Suppressor macrophage (primary cell): ENCODE measurements around the gene METTL18.
A peak's percentile ranks its signal among the peaks of the same experiment; 100 is the strongest.
"Not testable (repeated sequence)": the region's sequence is repeated elsewhere in the genome, so short reads cannot be mapped to it uniquely, and the experiment has no call there.

Experiments used
- DNase-seq, 4 experiments: peaks; one replicate each; pipeline ENCODE4 v3.0.0-alpha.2; 2020 to 2022
- total RNA-seq, 17 experiments: gene quantifications; one replicate each; lab custom pipeline; 2026; ENCODE audit warnings: mixed read lengths in 6 of 17, inconsistent platforms in 3 of 17; lab: John Stamatoyannopoulos, UW

METTL18 gene
- 1.0 to 7.9 (median 2.9) reads per million in 17 experiments for total RNA-seq

GRCh38 chr1:169794530-169795416, at the start of gene METTL18:
METTL18 (minus strand) TSS chr1:169794907; CDS start chr1:169793695, 1,212 bp downstream.
- DNase-seq = peak; percentile 94 to 96 (median 96)

- DNase-seq = no peak
Measured at GRCh38 chr1:169838942-169839341, 44.2 kb upstream of the METTL18 start.

GRCh38 chr1:169836198-169836597, 41.5 kb upstream of the METTL18 start:
- DNase-seq = no peak

GRCh38 chr1:169835647-169836046, 40.9 kb upstream of the METTL18 start:
- DNase-seq = no peak

- DNase-seq = no peak
Measured at GRCh38 chr1:169834869-169835268, 40.2 kb upstream of the METTL18 start.

GRCh38 chr1:169833179-169833901, 38.6 kb upstream of the METTL18 start:
- no peak for DNase-seq

GRCh38 chr1:169829671-169830070, 35.0 kb upstream of the METTL18 start:
- DNase-seq = no peak

GRCh38 chr1:169824153-169824552, 29.4 kb upstream of the METTL18 start:
- DNase-seq = no peak

- no peak for DNase-seq
Measured at GRCh38 chr1:169821500-169821899, 26.8 kb upstream of the METTL18 start.

- DNase-seq = no peak
Measured at GRCh38 chr1:169816617-169817016, 21.9 kb upstream of the METTL18 start.

GRCh38 chr1:169814265-169814664, 19.6 kb upstream of the METTL18 start:
- DNase-seq = no peak

- DNase-seq = no peak
Measured at GRCh38 chr1:169812131-169812530, 17.4 kb upstream of the METTL18 start.

GRCh38 chr1:169811418-169812035, 16.8 kb upstream of the METTL18 start:
- not testable (repeated sequence) for DNase-seq

- DNase-seq = peak; percentile 37 to 79 (median 66)
Measured at GRCh38 chr1:169809370-169810095, 14.8 kb upstream of the METTL18 start.

GRCh38 chr1:169804941-169805340, 10.2 kb upstream of the METTL18 start:
- no peak for DNase-seq

GRCh38 chr1:169802888-169803287, 8.2 kb upstream of the METTL18 start:
- peak; percentile 9 to 73 (median 46) for DNase-seq

- DNase-seq = no peak
Measured at GRCh38 chr1:169797281-169797680, 2.6 kb upstream of the METTL18 start.

- DNase-seq = no peak
Measured at GRCh38 chr1:169796274-169796810, 1.6 kb upstream of the METTL18 start.

GRCh38 chr1:169795687-169796086, 980 bp upstream of the METTL18 start:
- peak in 1 of 4 experiments; percentile 13 for DNase-seq

GRCh38 chr1:169793730-169794129, 977 bp downstream of the METTL18 start:
- no peak for DNase-seq

GRCh38 chr1:169788402-169788801, 6.3 kb downstream of the METTL18 start:
- DNase-seq = no peak

- DNase-seq = no peak
Measured at GRCh38 chr1:169786974-169787373, 7.7 kb downstream of the METTL18 start.
